NCI-H82 (cell line): ENCODE measurements around the gene ZNF827.

Experiments used
- DNase-seq: peaks from one replicate; lab custom pipeline; 2025; lab: John Stamatoyannopoulos, UW

The ZNF827 gene

DNA sequence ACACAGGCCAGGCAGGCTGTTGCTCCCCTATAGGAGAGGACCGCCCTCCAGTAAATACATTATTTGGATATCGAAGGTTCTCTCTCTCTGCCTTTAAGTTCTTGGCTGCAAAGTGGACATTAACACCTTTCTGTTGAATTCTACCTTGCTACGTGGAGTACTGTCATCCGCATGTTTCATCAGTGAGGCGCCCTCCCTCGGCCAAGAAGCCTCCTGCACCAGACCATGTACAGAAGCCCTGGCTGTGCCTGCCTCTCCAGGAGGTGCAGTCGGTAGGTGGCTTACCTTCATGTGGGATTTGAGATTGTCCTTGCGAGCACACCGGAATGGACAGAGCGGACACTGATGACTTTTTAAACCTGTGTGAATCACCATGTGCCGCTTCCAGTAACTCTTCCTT, 46.7 kb downstream of the ZNF827 start:
- DNase-seq = peak; percentile 33

DNA sequence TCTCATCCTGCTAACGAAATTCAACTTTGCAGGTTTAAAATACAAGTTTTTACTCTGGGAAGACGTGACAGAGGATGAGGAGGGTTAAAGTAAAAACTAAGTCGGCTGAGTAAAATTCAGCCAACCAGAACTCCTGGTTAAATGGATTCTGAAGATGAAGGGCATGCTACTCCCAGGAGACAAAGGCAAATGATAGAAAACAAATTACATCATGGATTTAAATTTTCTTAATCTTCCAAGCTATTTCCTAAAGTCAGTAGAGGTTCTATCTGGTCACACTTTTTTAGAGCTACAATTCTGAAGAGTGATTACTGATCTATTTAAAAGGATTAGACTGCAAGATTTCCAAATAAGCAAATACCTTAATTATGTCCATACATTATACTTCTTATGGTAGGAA, 47.9 kb downstream of the ZNF827 start:
- DNase-seq = peak; percentile 37

DNA sequence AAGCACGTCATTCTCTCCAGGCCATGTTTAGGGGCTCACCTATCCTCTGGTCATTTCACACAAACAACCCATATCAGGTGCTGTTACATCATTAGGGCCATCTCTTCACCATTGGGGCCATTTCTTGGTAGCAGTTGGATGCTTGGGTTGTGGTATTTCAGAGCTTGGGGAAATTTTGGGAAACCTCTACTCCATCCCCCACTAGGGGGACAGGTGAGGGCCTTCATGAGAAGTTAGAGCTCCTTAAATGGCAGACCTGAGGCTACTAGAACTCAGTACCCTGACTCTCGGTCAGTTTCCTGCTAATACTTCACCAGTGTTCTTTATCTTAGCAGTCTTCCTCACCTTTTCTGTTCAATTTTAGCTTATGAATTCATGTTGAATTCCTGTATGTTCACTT, 50.2 kb downstream of the ZNF827 start:
- no peak for DNase-seq

DNA sequence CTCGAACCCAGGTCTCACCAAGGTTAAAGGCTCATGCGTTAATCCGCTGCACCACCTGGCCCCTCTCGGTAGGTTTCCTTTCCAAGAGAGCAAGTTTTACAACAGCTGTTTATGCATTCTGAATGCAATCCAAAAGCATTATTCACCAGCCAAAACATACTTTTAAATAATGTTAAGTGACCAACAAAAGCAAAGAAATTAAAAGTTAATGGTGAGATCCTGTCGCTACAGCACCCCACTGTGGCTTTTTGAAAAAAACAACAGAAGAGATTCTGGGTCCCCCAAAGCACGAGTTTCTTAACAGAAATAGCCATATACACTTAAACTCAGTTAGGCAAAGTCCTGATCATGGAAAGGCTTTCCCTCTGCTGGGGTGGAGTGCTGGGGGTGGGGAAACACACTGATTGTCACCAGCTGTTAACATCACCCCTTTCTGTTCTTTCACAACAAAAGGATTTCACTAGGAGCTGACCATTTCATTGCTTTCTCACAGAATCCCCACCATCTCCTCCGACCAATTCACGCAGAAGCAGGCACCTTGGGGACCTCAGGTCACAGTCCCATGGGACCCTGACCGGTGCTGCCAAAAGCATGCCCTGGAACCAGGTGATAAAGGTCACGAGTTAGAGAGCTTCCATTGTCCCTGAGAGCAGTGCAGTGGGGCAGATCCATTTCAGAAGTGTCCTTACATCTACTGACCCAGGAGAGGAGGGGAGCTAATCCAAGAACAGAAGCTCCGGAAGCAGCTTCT, 51.2 kb downstream of the ZNF827 start:
- no peak for DNase-seq

DNA sequence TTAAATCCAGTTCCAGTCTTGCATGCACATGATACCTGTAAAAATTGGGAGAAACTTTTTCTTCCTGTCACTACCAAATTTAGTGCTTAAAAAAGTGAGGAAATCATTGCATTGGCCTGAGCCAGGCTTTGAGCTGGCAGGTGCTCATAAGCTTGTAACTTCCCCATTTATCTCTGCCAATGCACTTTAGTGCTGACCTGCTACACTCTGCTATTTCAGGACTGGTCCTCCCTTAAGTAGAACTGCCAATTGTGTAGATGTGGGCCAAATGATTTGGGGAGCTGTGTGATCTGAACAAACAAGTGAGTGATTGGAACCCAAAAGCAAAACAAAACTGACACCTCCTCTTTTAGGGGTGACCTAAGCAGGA, 51.8 kb downstream of the ZNF827 start:
- DNase-seq = no peak

DNA sequence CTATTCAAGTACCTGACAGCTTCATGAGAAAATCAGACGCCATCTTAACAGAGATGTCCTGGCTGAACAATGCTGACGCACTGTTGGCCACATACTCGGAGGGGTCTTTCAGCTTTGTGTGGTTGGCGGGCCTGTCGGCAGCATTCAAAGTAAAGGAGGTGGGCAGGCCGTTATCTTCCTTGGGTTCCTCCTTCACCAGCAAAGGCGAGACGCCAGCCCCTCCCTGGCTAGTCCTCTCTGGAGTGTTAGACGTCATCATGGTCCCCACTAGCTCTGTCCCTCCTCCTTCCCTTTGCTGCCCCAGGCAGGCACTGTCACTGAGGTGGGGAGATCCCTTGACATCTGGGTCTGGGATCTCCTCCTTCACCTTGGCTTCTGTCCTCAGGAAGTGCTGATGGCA, 53.0 kb downstream of the ZNF827 start:
- no peak for DNase-seq

DNA sequence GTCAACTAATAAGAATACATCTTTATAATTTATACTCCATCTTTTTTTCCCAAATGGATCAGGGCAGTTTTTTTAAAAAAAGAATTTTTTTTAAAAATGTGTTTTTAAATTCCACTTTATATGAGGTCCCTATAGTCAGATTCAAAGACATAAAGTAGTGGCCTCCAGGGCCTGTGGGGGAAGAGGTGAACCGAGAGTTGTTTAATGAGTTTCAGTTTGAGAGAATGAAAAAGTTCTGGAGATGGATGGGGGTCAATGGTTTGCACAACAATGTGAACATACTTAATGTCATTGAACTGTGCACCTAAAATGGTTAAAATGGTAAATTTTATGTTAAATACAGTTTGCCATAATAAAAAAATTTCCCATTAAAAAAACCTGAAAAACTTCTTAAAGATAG, 53.8 kb downstream of the ZNF827 start:
- DNase-seq = no peak

DNA sequence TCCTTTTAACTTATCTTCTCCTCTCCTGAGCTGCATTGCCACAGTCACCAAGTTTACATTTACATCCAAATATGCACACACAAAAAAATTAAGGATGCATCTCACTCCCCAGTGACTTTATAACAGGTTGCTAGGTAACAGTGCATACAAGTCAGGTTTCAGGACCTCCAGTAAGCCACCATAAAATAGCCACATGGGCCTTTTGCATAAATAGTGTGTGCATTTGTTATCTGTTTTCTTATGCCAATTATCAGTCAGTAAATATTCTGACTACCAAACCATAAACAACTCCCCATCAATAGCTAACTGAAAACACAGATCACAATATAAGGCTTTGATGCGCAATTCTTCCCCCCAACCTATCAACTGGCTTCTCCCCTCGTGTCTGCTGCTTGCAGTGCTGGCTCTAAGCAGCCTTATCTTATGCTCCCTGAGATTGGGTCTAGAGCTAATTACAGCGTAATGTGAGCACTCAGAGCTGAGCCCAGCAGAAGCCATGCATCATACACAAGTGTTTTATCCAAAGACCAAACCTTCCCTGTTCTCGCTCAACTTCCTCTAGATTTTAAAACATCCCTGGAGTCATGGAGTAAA, 55.4 kb downstream of the ZNF827 start:
- DNase-seq = no peak

DNA sequence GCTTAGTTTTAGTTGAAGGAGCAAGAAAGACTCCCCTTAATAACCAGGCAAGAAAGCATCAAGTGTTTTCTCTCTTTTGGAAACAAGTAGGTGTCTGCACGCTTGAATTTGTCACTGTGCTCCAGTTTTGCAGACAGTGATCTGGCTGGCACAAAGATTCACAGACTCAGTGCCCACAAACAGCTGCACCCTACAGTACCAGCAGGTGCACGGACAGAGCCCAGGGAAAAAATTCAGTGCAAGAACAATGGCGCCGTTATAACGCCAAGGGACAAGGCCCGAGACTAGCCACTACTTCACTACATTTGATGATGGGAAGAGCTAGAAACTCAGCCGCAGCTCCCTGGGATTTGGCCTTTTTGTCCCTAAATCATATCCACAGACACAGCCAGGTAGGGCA, 56.0 kb downstream of the ZNF827 start:
- no peak for DNase-seq

DNA sequence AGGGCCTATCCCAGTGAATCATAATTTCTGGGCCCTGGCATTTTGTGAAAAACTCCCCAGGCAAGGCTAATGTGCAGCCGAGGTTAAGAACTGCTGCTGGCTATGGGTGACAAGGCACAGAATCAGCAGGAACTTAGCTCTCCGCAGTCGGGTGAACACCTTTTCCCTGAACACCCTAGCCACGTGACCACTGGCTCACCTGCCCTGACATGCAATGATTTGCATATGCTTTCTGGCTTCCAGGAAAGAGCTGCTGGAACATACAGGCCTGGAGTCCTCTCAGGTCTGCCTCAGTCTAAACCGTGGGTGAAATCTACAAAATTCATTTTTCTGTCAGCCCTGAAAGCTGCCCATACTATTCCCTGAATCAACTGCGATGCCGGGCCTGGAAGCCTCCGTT, 56.6 kb downstream of the ZNF827 start:
- DNase-seq = no peak

DNA sequence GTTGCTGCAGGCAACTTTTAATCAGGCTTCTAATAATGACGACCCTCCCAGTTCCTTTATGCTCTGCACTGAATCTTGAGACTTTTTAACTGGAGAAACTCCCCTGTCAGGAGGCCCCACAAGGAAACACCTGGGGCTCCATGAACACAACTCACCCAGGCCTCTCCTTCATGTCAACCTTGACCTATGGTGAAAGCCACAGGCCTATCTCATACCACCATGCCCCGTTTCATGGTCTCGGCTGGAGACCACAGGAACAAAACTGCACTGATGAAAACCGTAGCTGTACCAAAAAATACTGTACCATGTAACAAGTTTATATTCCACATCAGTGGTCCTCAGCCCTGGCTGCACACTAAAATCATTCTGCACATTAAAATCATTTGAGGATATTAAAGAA, 57.0 kb downstream of the ZNF827 start:
- no peak for DNase-seq

DNA sequence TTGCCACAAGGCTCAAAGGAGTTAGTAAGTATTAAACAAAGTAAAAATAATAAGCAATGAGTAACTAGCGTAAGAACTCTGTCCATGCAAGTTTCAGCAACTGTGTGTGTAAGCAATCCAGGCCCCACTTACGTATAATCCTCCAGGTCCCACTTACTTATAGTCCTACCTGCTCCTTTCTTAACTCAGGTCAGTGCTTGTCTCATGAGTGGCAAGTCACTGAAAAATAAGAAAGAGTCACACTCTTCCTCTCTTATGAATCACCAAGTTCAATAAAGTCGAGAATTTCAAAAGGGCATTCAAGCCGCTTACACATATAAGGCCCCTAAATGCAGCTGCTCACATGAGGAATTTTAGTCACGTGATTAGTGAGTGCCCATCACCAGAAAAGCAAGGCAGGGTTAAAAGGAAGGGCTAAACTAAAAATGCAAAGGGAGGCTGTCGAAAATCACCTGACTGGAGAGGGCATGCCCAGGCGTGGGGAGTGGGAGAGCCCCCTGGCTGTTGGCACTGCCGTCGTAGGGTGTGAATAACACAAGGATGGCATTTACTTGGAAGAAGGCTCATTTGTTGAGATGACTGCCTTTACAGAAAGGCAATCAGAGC, 58.2 kb downstream of the ZNF827 start:
- DNase-seq = no peak

DNA sequence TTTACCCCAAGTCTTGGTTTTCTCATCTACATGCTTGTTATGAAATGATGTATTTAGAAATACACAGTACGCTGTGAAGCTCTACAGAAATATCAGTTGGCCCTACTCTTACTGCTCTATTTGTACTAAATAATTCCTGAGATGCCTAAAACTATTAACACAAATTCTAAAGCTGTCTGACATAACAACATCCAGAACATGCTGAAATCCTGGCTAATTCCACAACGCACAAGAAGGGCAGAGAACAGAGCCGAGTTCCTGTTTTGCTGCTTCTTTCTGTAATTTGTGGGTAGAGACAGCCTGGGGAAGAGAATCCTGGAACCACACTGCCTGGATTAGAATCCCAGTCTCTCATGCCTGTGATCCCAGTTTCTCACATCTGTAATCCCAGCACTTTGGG, 59.0 kb downstream of the ZNF827 start:
- no peak for DNase-seq

DNA sequence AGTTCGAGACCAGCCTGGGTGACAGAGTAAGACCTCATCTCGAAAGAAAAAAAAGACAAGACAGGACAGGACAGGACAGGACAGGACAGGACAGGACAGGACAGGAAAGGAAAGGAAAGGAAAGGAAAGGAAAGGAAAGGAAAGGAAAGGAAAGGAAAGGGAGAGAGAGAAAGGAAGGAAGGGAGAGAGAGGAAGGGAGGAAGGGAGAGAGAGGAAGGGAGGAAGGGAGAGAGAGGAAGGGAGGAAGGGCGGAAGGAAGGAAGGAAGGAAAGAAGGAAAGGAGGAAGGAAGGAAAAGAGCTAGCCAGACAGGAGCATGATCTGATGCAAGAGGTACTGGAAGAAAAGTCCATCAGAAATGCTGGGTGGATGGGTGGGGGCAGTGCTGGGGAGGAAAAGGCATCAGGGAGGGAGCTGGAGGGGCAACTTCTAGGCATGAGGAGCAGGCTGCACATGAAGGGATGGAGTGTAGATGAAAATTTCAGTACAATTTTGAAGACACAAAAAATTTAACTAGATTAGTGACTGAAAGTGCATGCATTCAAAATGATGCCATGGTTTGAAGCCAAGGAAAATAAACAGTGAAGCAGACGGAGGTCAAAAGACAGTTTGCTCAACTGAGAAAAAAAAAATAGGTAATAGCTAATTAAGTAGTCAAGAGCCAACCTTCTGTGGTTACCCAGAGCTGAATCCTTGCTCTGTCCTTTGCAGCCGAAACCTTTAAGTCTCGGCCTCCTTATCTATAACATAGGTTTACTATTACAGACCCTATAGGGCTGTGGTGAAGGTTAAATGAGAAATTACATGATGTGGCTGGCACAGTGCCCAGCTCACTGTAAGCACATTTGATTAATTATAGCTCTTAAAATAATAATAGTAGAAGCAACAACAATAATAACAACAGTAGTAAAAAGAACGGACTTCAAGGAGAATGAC, 59.9 kb downstream of the ZNF827 start:
- no peak for DNase-seq

DNA sequence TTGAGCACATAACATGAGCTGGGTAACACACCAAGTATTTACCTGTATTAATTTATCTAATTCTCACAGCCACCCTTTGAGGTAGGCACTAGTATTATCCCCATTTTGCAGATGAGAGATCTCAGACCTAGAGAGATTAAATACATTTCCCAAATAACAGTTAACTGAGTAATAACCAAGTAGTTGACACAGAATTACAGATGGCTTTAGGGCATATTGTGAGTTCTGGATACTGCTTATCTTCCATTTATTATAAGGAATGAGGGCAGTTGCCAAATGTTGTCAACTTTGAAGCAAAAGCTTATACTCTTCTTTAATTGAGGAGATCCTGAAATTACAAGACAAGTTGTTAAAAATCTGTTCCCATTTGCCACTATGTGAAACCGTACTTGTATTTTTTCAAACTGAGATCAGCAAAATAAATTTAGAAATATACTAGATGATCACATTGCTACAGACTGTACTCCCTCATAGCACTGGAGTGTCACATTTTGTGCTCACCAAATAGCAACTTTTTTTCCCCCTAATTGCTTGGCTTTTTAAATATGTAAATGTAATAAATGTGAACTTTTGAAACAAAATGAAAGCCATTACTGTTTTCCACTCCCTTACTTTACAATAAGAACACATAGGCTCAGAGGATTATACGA, 62.0 kb downstream of the ZNF827 start:
- no peak for DNase-seq

DNA sequence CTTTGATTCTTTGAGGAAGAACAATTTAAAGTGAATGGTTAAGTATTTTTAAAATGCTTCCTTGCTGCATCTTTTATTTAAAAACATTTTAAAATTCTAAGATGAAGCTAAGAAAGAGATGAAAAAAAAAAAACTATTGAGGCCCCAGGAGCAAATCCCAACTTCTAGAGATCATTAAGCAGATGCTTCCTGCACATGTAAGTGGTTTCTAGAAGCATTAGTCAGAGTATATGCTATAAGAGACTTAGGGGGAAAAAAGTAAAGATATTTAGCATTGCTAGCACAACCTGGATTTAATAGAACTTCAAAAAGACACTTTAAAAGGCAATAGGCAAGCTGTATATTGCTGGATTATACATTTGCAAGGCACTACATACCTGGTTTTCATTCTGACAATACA, 64.7 kb downstream of the ZNF827 start:
- DNase-seq = no peak

DNA sequence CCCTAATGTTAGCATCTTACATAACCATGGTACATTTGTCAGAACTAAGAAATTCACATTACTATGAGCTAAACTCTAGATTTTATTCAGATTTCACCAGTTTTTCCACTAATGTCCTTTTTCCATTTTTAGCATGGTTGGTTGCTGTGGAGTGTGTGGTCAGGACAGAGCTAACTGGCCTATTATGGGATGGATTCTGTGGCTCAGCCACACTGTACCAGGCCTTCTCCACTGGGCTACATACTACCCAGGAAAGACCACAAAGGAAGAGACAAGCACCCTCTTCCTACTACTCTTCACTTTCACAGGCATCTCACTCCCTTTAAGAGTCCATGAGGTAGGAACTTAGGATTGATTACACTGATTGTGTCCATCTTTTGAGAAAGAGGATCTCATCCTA, 67.4 kb downstream of the ZNF827 start:
- no peak for DNase-seq

DNA sequence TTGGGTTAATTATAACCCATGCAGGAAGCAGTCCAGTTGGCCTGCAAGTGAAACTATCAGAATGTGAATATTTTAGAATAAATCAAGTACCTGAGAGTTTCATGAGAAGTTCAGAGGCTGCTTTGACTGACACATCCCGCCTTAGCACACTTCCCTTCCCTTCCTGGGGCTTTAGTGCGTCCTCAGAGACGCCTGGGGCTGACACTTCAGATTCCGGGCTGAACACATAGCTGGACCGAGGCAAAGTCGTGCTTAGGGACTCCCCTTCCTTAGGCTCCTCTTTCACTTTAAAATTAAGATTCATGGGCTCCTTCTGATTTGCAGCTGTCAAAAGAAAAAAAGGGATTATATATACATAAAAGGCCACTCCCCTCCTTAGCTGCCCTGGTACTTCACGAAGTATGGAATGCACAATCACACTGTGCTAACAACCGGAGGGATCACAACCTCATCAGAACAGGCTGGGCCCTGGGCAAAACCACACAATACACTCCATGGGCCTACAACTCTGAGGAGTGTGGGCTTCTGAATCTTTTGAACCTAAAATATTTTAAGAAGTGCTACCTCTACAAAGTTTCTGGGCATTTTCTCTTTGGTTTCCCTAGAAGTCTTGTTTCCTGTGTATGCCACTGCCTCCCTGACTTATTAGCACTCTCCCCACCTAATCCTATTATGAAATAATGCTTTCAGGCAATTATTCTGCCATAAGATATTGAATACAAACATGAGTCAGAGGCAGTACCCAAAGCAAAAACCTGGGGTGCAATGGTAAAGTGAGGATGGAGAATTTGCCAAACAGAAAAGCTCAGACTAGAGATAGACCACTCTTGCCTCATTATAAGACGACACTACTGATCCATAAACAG, 68.2 kb downstream of the ZNF827 start:
- DNase-seq = peak; percentile 63

DNA sequence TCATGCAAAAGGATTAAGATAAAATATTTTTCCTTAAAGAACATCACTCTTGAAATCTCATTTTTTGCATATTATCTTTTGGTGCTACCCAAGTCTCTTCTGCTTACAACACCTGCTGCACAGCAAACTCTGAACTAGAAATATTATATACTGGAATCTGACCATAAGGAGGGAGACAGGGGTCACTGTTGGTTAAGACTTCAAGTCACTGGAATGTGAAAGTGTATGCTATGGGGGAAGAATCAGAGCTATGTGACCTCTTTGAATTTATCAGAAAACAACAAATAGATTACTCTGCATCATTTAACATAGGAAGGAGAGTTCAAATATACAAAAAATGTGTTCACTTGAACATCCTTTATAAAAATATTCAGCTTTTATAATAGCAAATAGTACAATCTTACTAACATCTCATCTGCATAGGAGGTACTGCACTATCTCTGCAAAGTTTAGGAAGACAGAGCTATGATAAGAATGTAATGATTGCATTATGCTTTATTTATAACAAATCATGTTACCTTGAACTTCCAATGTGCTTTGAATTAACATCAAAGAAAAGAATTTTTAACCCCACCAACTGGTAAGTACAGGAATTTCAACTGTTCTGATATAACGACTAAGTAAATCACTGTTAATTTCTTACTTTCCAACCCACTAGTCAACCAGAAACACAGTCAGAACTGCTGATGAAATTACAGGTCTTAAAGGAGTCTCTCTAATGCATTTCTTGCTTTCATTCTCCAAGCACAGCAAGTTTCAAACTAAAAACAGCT, 69.8 kb downstream of the ZNF827 start:
- no peak for DNase-seq

DNA sequence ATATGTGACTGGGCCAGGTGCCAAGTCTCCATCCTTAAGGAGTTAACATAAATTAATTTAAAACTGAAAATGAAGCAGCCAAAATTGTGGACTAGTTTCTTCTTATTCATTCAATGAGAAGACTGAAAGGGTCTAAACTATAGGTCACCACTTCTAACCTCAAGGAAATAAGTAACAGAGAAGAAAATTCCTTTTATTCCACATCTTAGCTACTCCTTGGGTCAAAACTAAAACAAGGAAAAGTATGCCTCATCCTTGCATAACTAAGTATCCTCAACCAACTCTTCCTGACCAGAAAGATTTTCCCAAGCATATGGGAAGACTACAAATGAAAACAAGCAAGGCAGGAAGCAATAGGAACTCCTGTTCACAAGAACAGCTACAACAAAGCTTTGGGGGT, 71.2 kb downstream of the ZNF827 start:
- DNase-seq = no peak
